HG03095 (cell line): ENCODE results near the gene PIP5K1B.
A peak's percentile ranks its signal among the peaks of the same experiment; 100 is the strongest.

Experiments
- ATAC-seq: cut with Tn5 transposase; IDR thresholded peaks from one replicate; pipeline ENCODE4 v1.9.1; 2021; ENCODE audit warnings: moderate library complexity; ENCODE audit not compliant: unreplicated experiment

PIP5K1B gene

GRCh38 chr9:69016191-69017096 is 311.4 kb downstream of the PIP5K1B start:
- ATAC-seq: no peak

- no peak for ATAC-seq
Observed at GRCh38 chr9:69018737-69019136, 313.7 kb downstream of the PIP5K1B start.

- ATAC-seq: no peak
Observed at GRCh38 chr9:69019808-69020207, 314.8 kb downstream of the PIP5K1B start.

GRCh38 chr9:69020301-69021145 is 315.5 kb downstream of the PIP5K1B start:
- ATAC-seq: no peak

DNA sequence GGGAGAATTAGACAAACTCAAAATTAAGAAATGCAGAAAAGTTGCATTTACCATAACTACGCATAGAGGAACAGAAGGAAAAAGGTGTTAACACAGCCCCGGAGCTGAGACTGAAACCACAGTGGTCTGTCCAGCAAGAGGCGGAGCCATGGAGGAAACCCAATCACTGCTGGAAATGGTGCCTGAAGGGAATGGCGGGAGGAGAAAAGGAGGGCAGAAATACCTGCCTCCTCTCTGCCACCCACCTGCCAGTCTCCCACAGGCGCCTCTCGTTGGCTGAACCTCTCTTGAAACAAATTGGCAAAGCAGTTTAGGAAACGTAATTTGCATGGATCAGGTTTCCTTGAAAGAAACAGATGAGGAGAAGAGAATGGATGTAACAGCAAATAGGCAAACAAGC is 318.6 kb downstream of the PIP5K1B start:
- no peak for ATAC-seq

- peak; percentile 67 for ATAC-seq
Observed at GRCh38 chr9:69027355-69028097, 322.5 kb downstream of the PIP5K1B start.

- ATAC-seq: no peak
Observed at GRCh38 chr9:69028754-69029153, 323.7 kb downstream of the PIP5K1B start.

DNA sequence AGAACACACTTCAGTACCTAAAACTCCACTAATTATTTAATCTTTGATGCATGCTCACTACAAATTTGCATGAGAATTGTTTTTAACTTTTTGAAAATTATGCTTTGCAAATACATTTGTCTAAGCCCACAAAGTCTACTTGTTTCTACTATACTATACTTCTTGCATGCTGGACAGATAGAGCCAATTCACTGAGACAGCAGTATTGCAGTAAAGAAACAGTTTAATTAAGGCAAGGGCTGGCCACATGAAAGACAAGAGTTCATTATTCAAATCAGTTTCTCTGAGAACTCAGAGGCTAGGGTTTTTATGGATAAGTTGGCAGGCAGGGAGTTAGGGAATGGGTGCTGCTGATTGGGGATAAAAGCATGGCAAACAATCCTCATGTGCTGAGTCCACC is 324.5 kb downstream of the PIP5K1B start:
- no peak for ATAC-seq

DNA sequence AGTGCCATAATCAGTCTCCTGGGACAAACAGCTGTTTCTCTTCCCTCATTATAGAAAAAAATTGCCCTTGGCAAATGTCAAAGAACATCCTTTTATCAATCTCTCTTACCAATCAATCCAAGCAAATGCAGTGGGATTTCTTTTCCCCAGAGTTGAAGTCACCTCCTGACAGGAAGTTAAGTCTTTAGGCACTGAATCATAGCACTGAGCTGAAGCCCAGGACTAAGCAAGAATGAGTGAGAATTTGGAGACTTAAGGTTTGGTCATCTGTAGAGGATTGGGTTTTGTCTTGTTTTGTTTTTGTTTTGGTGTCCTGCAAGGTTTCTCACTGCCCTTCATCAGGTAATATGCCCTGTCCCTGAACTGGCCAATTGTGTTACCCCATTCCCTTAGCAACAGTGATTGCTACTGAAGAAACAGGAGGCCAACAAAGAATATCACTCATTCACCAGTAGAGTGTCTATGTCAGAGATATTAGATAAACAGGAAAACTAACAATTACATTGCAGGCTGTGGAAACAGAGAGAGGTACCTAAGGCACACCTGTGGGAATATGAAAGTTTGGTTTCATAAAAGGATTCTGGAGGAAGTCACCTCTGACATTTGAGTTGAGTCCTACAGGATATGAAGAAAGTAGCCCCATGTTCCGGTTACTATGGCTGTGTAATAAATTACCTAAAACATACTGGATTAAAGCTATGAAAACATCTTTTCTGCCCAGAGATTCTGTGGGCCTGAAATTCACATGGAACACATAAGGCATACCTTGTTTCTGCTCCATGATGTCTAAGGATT is 326.0 kb downstream of the PIP5K1B start:
- no peak for ATAC-seq

- ATAC-seq: no peak
Observed at GRCh38 chr9:69034071-69034470, 329.0 kb downstream of the PIP5K1B start.

DNA sequence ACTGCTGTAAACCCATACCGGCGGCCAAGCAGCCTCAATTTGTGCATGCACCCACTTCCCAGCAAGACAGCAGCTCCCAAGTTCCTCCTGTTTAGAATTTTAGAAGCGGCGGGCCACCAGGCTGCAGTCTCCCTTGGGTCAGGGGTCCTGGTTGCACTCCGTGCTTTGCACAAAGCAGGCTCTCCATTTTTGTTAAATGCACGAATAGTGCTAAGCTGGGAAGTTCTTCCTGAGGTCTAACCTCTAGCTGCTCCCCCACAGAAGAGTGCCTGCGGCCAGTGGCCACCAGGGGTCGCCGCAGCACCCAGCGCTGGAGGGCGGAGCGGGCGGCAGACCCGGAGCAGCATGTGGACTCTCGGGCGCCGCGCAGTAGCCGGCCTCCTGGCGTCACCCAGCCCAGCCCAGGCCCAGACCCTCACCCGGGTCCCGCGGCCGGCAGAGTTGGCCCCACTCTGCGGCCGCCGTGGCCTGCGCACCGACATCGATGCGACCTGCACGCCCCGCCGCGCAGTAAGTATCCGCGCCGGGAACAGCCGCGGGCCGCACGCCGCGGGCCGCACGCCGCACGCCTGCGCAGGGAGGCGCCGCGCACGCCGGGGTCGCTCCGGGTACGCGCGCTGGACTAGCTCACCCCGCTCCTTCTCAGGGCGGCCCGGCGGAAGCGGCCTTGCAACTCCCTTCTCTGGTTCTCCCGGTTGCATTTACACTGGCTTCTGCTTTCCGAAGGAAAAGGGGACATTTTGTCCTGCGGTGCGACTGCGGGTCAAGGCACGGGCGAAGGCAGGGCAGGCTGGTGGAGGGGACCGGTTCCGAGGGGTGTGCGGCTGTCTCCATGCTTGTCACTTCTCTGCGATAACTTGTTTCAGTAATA is 330.6 kb downstream of the PIP5K1B start, which contains the start of gene FXN:
Gene FXN (plus strand): TSS at position 315 of the 871 bp plus-strand sequence. CDS start 31 bp downstream, at position 346.
- ATAC-seq: peak; percentile 88

DNA sequence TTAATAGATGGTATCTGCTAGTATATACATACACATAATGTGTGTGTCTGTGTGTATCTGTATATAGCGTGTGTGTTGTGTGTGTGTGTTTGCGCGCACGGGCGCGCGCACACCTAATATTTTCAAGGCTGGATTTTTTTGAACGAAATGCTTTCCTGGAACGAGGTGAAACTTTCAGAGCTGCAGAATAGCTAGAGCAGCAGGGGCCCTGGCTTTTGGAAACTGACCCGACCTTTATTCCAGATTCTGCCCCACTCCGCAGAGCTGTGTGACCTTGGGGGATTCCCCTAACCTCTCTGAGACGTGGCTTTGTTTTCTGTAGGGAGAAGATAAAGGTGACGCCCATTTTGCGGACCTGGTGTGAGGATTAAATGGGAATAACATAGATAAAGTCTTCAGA is 331.3 kb downstream of the PIP5K1B start:
- peak; percentile 31 for ATAC-seq

DNA sequence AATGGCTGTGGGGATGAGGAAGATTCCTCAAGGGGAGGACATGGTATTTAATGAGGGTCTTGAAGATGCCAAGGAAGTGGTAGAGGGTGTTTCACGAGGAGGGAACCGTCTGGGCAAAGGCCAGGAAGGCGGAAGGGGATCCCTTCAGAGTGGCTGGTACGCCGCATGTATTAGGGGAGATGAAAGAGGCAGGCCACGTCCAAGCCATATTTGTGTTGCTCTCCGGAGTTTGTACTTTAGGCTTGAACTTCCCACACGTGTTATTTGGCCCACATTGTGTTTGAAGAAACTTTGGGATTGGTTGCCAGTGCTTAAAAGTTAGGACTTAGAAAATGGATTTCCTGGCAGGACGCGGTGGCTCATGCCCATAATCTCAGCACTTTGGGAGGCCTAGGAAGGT is 331.8 kb downstream of the PIP5K1B start:
- ATAC-seq: no peak

GRCh38 chr9:69040646-69041045 is 335.6 kb downstream of the PIP5K1B start:
- ATAC-seq: no peak

GRCh38 chr9:69044240-69045219 is 339.5 kb downstream of the PIP5K1B start:
- ATAC-seq: no peak

GRCh38 chr9:69045821-69046220 is 340.8 kb downstream of the PIP5K1B start:
- ATAC-seq: no peak

DNA sequence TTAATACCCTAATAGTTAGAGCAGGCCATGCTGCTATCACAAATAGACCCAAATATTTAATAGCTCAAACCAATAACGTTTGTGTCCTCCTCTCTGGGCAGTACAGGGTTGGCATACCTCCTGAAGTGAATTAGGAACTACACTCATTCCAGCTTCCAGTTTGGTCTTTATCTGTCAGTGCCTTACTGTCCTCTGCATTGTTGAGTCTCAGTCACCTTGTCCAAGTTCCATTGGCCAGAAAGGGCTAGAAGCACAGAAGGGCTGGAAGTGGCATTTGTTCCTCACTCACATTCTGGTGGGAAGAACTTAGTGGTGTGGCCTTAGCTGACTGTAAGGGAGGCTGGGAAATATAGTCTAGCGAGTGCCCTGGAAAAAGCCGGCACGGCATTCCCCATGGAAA is 341.7 kb downstream of the PIP5K1B start:
- no peak for ATAC-seq

DNA sequence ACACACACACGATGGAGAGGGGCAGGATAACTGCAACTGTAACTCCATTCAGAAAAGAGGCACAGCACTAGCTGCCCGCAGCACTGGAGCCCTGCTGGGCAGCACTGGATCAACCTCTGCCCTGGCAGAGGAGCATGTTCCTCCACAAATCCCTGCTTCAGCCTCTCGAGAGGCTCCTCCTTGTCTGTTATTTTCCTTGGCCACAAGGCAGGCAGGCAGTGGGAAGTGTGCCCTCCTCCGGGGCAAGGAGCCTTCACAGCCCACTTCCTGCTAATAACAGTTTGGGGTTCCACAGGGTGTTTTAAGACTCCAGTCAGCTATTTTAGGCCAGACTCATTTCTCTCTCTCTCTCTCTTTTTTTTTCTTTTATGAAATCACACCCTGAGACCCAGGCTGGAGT is 342.3 kb downstream of the PIP5K1B start:
- ATAC-seq: no peak
